HG02610 (cell line): ENCODE data around the gene CYP4F8.

Source experiments
- ATAC-seq: cut with Tn5 transposase; IDR thresholded peaks from one replicate; pipeline ENCODE4 v1.9.1; 2021; ENCODE audit warnings: mild to moderate bottlenecking, moderate library complexity; ENCODE audit not compliant: unreplicated experiment

The CYP4F8 gene

DNA sequence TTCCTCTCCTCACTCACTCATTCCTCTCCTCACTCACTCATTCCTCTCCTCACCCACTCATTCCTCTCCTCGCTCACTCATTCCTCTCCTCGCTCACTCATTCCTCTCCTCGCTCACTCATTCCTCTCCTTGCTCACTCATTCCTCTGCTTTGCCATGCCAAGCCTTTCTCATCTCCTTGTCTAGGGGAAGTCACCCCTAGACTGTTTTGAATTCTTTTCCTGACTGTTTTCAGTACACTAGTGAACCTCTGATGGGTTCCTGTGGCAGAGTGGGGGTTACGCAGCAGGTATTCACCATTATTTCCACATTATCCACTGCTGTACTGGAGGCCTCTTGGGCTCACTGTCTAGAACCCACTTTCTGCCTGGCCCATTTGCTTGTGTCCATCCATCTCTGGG, 1.2 kb downstream of the CYP4F8 start:
- no peak for ATAC-seq

DNA sequence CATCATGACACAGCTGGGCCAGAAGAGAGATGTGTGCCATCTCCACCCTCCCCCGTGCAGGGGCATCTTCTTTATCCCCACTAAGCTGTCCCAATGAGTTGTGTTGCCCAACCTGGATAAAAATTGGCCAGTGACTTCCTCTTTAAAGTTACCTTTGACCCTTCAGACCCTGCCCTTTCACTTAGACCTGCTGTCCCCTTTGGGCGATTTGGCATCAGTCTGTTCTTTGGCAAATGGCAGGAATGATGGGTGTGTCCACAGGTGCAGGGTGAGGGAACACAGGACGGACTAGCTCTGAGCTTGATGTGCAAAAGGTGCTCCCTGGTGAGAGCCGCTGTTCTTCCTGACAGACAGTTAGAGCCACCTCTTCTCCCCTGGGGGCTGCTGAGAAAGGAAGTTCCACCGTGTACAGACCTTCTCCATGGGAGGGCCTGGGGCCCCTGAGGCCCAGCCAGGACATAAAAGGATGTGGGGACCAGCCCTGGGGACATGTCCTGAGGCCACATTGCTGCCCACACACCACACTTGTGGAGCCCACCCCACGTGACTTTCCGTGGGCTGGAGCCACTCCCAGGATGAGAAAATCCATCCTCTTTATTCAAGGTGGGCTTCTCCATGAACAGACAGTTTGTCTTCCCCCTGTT, 1.7 kb downstream of the CYP4F8 start:
- ATAC-seq, result no peak

DNA sequence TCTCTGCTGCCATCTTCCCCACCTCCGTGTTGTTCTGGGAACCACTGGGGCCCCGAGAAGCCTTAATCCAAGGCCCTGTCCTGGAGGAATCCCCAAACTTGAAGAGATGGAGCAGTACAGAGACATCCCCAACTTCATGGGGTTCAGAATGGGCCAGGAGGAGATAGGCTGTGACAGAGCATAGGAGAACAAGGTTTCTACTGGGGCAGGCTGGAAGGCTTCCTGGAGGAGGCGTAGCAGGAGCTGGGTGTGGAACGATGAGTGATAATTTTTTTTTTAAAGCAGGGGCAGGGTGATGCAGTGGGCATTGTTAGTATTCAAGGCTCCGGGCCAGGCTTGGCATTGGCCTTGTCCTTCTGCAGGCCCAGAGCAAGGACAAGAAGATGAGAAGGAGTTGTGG, 3.3 kb downstream of the CYP4F8 start:
- no peak for ATAC-seq

DNA sequence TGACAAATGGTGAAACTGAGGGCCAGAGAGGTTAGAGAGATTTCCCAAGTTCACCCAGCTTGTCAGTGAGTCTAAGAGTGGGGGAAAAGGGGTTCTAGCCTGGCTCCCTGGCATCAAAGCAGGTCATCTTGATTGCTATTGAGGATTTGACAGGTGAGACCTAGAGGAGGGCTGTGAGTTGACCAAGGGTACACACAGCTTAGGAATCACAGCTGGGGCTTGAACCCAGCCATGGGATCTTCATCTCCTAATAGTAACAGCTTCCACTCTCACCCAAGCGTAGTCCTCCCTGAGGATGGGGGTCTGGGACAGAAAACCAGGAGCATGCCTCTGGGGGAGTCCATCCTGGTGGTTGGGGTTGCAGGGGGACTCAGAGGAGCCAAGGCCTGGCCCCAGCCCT, 6.8 kb downstream of the CYP4F8 start:
- ATAC-seq, result no peak

DNA sequence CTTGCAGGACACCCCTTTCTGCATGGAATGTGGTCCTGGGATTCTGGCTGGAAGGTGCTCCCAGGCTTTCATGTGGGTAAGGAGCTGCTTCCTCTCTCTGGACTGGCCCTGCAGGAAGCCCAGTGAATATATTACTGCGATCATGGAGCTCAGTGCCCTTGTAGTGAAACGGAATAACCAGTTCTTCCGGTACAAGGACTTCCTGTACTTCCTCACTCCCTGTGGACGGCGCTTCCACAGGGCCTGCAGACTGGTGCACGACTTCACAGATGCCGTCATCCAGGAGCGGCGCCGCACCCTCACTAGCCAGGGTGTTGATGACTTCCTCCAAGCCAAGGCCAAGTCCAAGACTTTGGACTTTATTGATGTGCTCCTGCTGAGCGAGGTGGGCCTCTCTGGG, 8.0 kb downstream of the CYP4F8 start:
- no peak for ATAC-seq

DNA sequence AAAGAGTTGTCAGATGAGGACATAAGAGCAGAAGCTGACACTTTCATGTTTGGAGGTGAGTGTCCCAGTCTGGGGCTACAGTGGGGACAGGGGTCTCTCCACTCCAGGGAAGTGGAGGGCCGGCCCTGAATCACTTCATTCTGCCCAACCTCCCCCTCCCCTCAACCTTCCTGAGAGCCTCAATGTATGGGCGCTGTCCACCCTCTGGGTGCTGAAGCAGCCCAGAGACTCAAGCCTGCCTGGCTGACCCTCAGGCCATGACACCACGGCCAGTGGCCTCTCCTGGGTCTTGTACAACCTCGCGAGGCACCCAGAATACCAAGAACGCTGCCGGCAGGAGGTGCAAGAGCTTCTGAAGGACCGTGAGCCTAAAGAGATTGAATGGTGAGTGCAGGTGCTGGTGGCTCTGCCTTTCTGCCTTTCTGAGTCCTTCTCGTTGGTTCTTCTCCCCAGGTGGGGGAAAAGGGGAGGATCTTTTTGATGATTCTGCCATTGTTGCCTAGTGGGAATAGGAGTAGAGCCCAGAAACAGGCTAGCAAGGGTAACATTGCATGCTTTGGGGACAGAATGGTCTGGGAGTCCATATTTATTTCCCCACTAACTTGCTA, 8.8 kb downstream of the CYP4F8 start:
- no peak for ATAC-seq

DNA sequence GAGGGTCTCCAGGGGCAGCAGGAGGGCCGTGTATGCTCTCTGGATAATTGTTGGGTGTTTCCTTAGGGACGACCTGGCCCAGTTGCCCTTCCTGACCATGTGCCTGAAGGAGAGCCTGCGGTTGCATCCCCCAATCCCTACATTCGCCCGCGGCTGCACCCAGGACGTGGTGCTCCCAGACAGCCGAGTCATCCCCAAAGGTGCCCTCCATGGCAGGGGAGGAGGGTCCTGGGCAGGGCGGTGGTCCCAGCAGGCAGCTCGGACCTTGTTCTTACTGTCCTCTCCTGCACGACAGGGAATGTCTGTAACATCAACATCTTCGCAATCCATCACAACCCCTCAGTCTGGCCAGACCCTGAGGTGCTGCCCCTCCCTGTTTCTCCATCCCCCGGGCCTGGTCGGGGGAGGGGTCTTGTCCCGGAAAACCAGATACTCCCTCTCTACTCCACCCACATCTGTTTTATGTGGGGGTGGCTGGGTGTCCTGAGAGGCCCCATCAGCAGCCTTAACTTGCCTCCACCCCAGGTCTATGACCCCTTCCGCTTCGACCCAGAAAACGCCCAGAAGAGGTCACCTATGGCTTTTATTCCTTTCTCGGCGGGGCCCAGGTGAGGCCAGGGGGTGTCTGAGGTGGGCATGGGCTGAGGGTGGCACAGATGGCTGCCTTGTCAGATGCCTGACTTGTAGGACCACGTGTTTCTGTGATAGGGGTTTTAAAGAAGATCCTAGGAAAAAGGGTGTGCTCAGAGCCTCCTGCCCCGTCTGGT, 13.4 kb downstream of the CYP4F8 start:
- ATAC-seq, result no peak

DNA sequence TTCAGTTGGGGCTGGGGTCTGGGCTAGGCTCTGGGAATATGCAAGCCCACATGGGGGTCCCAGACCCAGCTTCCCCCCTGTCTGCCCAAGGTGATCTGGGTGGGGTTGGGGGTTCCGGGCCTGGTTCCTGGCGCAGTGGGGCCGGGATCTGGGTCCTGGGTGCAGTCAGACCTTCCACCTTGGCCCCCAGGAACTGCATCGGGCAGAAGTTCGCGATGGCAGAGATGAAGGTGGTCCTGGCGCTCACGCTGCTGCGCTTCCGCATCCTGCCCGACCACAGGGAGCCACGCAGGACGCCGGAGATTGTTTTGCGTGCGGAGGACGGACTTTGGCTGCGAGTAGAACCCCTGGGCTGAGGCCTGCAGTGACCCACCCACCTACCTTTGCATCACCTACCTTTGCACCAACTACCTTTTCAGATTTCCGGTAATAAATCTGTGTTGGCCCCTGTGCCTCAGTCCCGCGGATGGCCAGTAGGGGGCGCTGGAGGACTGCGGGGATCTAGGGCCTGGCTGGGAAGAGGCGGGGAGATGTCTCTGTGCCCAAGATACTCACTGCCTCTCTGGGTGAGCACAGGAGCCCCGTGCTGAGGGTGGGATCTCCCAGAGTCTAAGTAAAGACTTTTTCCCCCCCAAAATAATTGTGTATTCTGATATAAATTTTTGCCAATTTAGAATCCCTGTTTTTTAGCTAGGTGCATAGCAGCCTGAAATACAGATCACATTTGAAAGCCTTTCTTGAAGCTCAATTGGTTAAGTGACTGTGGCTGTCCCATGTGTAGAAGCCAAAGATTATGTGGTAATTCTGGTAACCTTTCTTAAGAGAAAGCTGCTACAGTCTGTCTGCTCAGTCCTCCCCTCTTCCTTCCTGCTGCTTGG, 14.2 kb downstream of the CYP4F8 start:
- ATAC-seq, result no peak

DNA sequence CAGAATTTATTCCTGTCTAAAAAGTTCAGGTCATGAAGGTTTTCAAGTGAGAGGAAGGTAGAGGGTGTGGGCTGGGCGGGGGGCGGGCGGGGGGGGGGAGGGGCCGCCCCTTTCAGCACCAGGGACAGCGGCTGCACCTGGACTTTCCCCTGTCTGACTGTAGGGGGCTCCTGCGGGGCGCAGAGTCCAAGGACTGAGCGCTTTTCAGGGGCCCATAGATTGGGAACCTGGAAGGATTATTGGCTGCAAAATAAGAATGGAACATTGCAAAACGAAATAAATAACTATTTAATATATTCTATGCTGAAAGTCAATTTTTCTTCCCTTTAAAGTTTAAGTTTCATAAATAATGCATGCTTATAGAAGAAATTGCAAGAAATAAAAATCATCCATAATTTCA, 16.8 kb downstream of the CYP4F8 start:
- ATAC-seq, result no peak

DNA sequence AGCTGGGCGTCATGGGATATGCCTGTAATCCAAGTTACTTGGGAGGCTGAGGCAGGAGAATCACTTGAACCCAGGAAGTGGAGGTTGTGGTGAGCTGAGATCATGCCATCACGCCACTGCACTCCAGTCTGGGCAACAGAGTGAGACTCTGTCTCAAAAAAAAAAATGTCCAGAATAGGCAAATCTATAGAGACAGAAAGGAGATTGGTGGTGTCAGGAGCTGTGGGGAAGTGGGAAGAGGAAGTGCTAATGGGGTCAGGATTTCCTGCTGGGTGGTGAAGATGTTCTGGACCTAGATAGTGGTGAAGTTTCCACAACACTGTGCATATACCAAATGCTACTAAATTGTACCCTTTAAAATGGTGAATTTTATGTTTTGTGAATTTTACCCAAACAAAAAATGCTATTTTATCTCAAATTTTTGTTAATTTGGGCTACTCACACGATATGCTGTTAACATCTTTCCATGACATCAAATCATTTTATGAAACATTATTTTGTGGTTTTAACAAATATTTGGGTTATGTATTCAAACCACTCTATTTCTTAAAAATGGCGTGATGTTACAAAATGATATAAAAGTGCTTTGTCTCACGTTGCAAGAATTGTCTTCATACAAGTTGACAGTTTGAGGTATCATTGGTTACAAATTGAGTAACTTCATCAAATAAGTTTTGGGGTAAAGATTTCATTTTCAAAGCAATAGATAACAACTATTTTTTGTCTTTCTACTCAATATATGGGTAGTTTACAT, 18.2 kb downstream of the CYP4F8 start:
- no peak for ATAC-seq

DNA sequence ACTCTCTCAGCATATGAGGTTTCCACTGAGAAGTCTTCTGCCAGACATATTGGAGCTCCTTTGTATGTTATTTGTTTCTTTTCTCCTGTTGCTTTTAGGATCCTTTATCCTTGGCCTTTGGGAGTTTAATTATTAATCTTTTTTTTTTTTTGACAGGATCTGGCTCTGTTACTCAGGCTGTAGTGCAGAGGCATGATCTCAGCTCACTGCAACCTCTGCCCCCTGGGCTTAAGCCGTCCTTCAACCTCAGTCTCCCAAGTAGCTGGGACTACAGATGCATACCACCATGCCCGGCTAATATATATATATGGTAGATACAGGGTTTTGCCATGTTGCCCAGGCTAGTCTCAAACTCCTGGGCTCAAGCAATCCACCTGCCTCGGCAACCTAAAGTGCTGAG, 19.1 kb downstream of the CYP4F8 start:
- ATAC-seq, result no peak

DNA sequence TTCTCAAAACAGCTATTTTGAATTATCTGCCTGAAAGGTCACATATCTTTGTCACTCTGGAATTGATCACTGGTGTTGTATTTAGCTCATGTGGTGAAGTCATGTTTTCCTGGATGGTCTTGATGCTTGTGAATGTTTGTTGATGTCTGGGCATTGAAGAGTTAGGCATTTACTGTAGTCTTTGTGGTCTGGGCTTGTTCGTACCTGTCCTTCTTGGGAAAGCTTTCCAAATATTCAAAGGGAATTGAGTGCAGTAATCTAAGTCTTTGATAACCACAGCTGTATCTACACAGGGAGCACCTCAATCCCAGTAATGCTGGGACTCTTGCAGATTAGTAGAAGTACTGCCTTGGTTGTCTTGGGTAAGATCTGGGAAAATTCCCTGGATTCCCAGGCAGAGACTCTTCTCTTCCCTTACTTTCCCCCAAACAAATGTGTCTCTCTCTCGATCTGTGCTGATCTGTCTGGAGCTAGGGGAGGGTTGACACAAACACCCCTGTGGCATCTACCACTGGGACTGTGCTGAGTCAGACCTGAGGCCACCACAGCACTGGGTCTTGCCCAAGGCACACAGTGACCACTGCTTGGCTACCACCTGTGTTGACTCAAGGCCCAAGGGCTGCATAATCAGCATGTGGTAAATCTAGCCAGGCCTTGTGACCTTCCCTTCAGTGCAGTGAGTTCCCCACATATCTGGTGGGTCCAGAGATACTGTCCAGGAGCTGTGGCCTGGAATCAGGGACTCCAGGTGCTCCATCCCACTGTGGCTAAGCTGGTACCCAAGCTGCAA, 20.2 kb downstream of the CYP4F8 start:
- no peak for ATAC-seq

DNA sequence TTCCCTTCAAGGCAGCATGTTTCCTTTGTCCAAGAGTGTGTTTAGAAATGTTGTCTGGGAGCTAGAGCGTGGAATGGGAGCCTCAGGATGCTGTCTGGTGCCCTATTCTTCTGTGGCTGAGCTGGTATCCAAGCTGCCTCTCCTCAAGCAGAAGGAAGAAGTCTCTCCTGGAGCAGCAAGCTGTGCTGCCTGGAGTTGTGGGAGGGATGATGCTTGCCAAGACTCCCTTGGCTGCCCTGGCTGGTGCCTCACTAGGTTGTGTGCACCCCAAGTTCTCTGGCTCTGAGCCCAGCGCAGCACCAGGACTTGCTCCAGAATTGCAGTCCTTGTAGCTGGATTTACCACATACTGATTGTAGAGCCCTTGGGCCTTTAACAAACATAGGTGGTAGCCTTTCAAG, 21.0 kb downstream of the CYP4F8 start:
- no peak for ATAC-seq

DNA sequence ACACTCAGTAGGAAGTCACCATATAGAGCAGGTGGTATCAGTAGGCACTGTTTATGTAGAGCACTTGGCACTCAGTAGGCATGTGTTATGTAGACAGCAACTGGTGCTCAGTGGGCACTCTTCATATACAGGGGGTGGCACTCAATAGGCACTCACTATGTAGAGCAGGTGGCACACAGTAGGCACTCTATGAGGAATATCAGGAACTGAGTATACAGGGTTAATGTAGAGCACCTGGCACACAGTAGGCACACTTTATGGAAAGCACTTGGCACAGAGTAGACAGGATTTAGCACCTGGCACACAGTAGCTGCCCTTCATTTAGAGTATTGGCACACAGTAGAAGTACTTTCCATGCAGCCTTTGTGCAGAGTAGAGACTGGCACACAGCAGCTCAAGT, 24.6 kb downstream of the CYP4F8 start:
- ATAC-seq, result no peak

DNA sequence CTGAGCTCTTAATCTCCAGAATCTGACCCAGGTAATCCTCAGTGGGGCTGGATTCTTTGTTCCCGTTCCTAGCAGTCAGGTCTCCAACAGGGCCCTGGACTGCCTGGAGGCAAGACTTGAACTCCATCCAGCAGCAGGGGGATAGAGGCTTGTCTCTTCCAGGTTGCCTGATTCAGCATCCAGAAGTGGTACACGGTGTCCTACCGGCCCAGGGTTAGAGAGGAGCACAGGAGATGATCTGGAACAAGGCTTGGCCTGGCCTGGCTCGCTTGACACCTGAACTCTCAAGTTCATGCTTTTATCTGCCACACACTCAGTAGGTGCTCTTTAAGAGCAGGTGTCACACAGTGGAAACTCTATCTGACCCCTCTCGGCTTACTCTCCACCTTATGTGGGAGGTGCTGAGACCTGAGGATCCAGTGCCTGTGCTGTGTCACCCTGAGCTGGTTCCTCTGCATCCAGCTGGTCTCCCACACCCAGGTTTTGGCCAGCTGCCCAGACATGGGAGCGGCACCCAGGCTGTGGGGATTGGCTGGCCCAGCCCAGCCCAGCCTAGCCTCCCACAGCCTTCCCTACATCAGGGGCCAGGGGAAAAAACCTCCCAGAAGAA, 25.4 kb downstream of the CYP4F8 start, which contains the start of gene CYP4F3:
TSS of gene CYP4F3 (plus strand) at position 604 of the 610 bp plus-strand sequence. CDS start 519 bp downstream, outside the sequence.
- no peak for ATAC-seq

DNA sequence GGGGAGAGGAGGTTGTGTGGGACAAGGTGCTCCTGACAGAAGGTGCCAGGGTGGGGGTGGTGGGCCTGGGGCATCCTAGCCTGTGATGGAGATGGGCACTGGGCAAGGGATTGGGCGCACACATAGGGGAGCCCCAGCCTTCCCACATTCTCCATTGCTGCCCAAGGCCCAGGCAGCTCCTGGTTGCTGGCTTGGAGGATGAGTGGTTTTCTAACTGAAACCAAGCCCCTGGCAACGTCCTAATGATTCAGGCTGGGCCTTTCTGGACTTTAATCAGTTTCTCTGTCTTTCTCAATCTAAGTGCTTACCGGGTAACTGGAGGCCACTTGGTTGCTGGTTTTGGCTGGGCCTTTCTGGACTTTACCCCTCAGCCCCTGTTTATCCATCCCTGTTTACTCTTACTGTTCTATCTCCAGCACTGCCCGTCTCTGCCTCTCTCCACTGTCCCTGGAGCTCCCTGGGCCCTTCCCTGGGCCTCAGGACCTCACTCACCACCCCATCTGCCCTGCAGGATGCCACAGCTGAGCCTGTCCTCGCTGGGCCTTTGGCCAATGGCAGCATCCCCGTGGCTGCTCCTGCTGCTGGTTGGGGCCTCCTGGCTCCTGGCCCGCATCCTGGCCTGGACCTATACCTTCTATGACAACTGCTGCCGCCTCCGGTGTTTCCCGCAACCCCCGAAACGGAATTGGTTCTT, 26.0 kb downstream of the CYP4F8 start:
- ATAC-seq, result no peak

DNA sequence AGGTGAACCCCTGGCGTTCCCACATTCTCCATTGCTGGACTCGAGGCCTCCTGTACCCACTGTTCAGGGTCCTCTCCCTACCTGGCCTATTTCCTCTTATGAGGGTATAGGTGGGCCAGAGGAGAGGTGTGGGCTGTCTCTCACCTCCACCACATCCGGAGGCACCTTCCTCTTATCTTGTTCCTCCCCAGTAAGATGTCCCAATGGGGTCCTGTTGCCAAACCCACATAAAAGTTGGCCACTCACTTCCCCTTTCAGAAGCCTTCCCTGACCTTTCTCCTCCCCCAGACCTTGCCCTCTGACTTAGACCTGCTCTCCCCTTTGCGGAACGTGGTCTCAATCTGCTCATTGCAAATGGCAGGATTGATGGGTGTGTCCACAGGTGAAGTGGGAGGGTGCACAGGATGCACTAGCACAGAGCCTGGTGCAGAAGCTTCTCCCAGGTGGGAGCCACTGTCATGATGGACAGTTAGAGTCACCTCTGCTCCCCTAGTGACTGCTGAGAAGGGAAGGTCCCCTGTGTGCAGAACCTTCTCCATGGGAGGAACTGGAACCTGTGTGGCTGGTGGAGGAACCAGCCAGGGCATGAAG, 27.0 kb downstream of the CYP4F8 start:
- ATAC-seq, result no peak

DNA sequence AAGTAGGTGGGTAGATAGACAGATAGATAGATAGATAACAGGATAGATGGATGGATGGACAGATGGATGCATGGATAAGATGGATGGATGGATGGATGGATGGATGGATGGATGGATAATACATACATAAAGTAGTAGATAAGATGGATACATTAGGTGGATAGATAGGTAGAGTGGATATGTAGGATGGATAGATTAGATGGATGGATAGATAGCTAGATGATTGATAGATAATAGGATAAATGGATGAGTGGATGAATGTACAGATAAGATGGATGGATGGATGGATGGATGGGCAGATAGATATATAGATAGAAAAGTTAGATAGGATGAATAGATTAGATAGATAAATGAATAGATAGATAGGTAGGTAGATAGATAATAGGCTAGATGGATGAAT, 27.8 kb downstream of the CYP4F8 start:
- ATAC-seq, result no peak
